ENCODE data around the gene DNAJB13. TPM values are rescaled to one million over a fixed set of nuclear protein-coding genes. Genes with fewer than 3 reads are reported as not detected.
A peak's percentile ranks its signal among the peaks of the same experiment; 100 is the strongest.

The DNAJB13 gene
- total and polyA plus RNA-seq, 9 donors: 0.36 to 23.3 (median 2.1) TPM; not detected in 2

DNA sequence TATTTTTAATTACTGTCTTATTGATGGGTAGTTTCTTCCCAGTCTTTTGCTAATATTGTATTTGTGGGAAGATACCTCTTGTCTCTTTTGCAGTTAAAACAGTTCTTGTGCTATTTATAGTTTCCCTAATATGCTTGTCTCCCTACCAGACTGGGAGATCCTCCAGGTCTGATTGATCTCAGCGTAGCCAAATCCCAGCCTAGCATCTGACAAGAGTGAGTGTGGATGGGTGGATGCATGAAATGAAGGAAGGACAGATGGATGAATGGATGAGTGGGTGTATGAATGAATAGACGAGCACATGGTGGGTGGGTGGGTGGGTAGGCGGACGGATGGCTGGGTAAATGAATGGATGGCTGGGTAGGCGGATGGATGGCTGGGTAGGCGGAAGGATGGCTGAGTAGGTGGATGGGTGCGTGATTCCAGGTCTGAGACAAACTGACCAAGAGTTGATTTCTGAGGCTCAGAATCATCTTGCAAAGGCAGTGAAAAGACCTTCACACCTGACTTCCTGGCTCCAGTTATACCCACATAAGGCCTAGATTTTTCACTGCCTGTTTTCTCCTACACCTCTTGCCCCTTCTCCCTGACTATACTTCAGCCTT lies 11.4 kb downstream of the DNAJB13 start:
- Histone ChIP-seq H3K4me1 (ENCODE audit: insufficient read depth) (no peaks in the 10 kb centered on the region), H3K27me3 (no peaks in the 10 kb centered on the region), H3K27ac (no peak overlapping the region), H3K4me3 (no peak overlapping the region), H3K9me3 (no peaks in the 10 kb centered on the region), H3K36me3 (no peaks in the 10 kb centered on the region)
- TF ChIP-seq, protein P1, sequence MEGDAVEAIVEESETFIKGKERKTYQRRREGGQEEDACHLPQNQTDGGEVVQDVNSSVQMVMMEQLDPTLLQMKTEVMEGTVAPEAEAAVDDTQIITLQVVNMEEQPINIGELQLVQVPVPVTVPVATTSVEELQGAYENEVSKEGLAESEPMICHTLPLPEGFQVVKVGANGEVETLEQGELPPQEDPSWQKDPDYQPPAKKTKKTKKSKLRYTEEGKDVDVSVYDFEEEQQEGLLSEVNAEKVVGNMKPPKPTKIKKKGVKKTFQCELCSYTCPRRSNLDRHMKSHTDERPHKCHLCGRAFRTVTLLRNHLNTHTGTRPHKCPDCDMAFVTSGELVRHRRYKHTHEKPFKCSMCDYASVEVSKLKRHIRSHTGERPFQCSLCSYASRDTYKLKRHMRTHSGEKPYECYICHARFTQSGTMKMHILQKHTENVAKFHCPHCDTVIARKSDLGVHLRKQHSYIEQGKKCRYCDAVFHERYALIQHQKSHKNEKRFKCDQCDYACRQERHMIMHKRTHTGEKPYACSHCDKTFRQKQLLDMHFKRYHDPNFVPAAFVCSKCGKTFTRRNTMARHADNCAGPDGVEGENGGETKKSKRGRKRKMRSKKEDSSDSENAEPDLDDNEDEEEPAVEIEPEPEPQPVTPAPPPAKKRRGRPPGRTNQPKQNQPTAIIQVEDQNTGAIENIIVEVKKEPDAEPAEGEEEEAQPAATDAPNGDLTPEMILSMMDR (IDR thresholded peaks at IDR 0.05): no peak
- 70 to 74% (median 72%) methylated on average over 7 of the region's 7 CpGs for WGBS, 3 donors
- intact Hi-C loops (cut with DNase I): loop anchor here in 1 of 4 donors (10.0 kb wide), 1 partner anchor 103 kb away; no protein-coding TSS in a partner anchor
- no peak for DNase-seq

DNA sequence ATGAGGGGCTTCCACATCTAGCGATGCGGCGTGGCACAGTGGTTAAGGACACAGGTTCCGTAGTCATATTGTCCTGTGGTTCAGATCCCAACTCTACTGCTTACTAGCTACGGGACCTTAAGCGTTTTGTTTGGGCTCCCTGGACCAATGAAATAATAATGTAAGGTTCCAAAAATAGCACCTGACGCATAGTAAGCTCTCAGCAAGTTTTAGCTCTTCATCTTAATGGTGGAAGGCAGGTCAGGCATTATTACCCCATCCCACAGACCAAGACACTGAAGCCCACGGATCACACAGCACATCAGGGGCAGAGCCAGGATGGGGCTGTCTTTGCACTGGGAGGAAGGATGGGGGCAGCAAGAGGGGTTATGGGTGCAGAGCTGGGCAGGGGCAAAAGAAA lies 13.0 kb downstream of the DNAJB13 start:
- Histone ChIP-seq H3K27ac (no peak overlapping the region), H3K4me3 (no peak overlapping the region), H3K36me3 (no peaks in the 10 kb centered on the region), H3K9me3 (no peaks in the 10 kb centered on the region), H3K4me1 (ENCODE audit: insufficient read depth) (no peaks in the 10 kb centered on the region), H3K27me3 (no peaks in the 10 kb centered on the region)
- TF ChIP-seq, protein P1 (IDR thresholded peaks at IDR 0.05): no peak
- no peak for TF ChIP-seq POLR2A (IDR thresholded peaks at IDR 0.05)
- TF ChIP-seq EP300 (IDR thresholded peaks at IDR 0.05): no peak
- intact Hi-C loops (cut with DNase I): loop anchor here in 1 of 4 donors (10.0 kb wide), 1 partner anchor 101 kb away; no protein-coding TSS in a partner anchor
- WGBS, 3 donors: 72 to 75% (median 74%) methylated on average over 8 of the region's 8 CpGs
- DNase-seq: peak in 1 of 5 donors; percentile 7

DNA sequence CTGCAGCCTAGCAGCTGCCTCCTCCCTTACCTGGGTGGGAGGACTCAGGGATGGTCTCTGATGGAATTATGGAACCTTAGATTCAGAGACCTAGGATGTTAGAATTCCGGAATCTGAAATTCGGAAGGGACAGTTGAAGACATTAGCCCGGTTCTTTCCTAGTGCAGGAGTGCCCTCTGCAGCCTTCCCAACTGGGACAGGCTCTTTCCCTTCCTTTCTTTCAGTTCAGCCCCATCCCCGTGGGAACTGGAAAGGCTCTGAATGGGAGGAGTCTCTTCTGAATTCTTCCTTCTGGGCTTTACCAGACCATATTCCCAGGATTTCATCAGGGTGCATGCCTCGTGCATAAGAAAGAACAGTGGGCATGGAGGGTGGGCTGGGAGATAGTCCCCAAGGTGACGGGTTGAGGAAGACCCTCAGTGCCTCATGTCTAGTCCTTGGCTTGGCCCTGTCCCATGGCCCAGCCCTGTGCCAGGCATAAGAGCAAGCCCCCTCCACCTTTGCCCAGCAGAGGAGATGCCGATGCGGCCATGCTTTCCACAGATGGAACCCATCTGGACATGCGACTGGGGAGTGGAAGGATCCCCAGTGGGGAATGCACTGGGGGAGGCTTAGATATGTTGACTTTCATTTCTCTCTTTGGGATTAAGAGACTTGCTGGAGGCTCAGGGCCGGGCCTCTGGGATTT lies 14.4 kb downstream of the DNAJB13 start:
- DNase-seq: no peak
- Histone ChIP-seq H3K9me3 (no peaks in the 10 kb centered on the region), H3K27ac (no peak overlapping the region), H3K36me3 (no peaks in the 10 kb centered on the region), H3K27me3 (no peaks in the 10 kb centered on the region), H3K4me1 (ENCODE audit: insufficient read depth) (no peaks in the 10 kb centered on the region), H3K4me3 (no peak overlapping the region)
- WGBS, 3 donors: 37 to 39% (median 38%) methylated on average over 10 of the region's 10 CpGs
- intact Hi-C loops (cut with DNase I): loop anchor here in 1 of 4 donors (10.0 kb wide), 1 partner anchor 100 kb away; no protein-coding TSS in a partner anchor
- TF ChIP-seq EP300 (IDR thresholded peaks at IDR 0.05): no peak
- no peak for TF ChIP-seq POLR2A (IDR thresholded peaks at IDR 0.05)
- TF ChIP-seq, protein P1 (IDR thresholded peaks at IDR 0.05): no peak

GRCh38 chr11:73965764-73966121 lies 14.9 kb downstream of the DNAJB13 start:
- no peaks in the 10 kb centered on the region for H3K36me3 ChIP-seq
- 58 to 70% (median 58%) methylated on average over 2 of the region's 2 CpGs for WGBS, 3 donors

More at GRCh38 chr11:73965764-73966121, 14.9 kb downstream of the DNAJB13 start:
- Histone ChIP-seq H3K4me3 (no peak overlapping the region), H3K27ac (no peak overlapping the region), H3K9me3 (no peaks in the 10 kb centered on the region), H3K4me1 (ENCODE audit: insufficient read depth) (no peaks in the 10 kb centered on the region), H3K27me3 (no peaks in the 10 kb centered on the region)
- DNase-seq: no peak
- intact Hi-C loops (cut with DNase I): loop anchor here in 1 of 4 donors (10.0 kb wide), 1 partner anchor 99 kb away; no protein-coding TSS in a partner anchor
- TF ChIP-seq EP300 (IDR thresholded peaks at IDR 0.05): no peak
- TF ChIP-seq, protein P1 (IDR thresholded peaks at IDR 0.05): no peak
- TF ChIP-seq POLR2A (IDR thresholded peaks at IDR 0.05): no peak
